Stimulated activated CD8-positive, alpha-beta memory T cell treated with anti-CD3 and anti-CD28 coated beads, Interleukin-15, amount 100 ng/mL, for 48 hours (primary cell): ENCODE results near the gene ALDH5A1.

Experiments used
- DNase-seq, 2 donors: peaks; one replicate each; pipeline ENCODE4 v3.0.0-alpha.2; 2020; ENCODE audit warnings: low read depth in 2 of 2

The ALDH5A1 gene

GRCh38 chr6:24494821-24495795 is at the start of gene ALDH5A1:
ALDH5A1 (plus strand) TSS chr6:24494969; CDS start chr6:24494997, 28 bp downstream.
- DNase-seq = peak; percentile 73 to 76

- DNase-seq = no peak
These were observed 49.1 kb upstream of the ALDH5A1 start for GRCh38 chr6:24445704-24446103.

GRCh38 chr6:24446670-24447069 is 48.1 kb upstream of the ALDH5A1 start:
- no peak for DNase-seq

GRCh38 chr6:24448396-24448795 is 46.4 kb upstream of the ALDH5A1 start:
- no peak for DNase-seq

- DNase-seq = no peak
These were observed 45.8 kb upstream of the ALDH5A1 start for GRCh38 chr6:24448828-24449525.

GRCh38 chr6:24451581-24452388 is 43.0 kb upstream of the ALDH5A1 start:
- DNase-seq = no peak

- no peak for DNase-seq
These were observed 40.8 kb upstream of the ALDH5A1 start for GRCh38 chr6:24453921-24454320.

- no peak for DNase-seq
These were observed 40.3 kb upstream of the ALDH5A1 start for GRCh38 chr6:24454452-24454851.

GRCh38 chr6:24455061-24455460 is 39.7 kb upstream of the ALDH5A1 start:
- DNase-seq = no peak

GRCh38 chr6:24458134-24458533 is 36.6 kb upstream of the ALDH5A1 start:
- no peak for DNase-seq

GRCh38 chr6:24458941-24459340 is 35.8 kb upstream of the ALDH5A1 start:
- no peak for DNase-seq

GRCh38 chr6:24460966-24461365 is 33.8 kb upstream of the ALDH5A1 start:
- DNase-seq = no peak

GRCh38 chr6:24464253-24465038 is 30.3 kb upstream of the ALDH5A1 start:
- DNase-seq = no peak

- no peak for DNase-seq
These were observed 25.0 kb upstream of the ALDH5A1 start for GRCh38 chr6:24469811-24470210.

- no peak for DNase-seq
These were observed 22.6 kb upstream of the ALDH5A1 start for GRCh38 chr6:24472181-24472580.

GRCh38 chr6:24476631-24477030 is 18.1 kb upstream of the ALDH5A1 start:
- DNase-seq = no peak

GRCh38 chr6:24477070-24477469 is 17.7 kb upstream of the ALDH5A1 start:
- DNase-seq = no peak

GRCh38 chr6:24478903-24479302 is 15.9 kb upstream of the ALDH5A1 start:
- no peak for DNase-seq

- DNase-seq = no peak
These were observed 14.1 kb upstream of the ALDH5A1 start for GRCh38 chr6:24480705-24481104.

GRCh38 chr6:24481449-24481848 is 13.3 kb upstream of the ALDH5A1 start:
- DNase-seq = no peak

- DNase-seq = no peak
These were observed 10.0 kb upstream of the ALDH5A1 start for GRCh38 chr6:24484657-24485323.
